K562 (cell line): ENCODE data around the gene CRKL. TPM values are rescaled to one million over a fixed set of nuclear protein-coding genes. Genes with fewer than 3 reads are reported as not detected.

Experiments
- ATAC-seq: fragments of 200-7000 bp; cut with Tn5 transposase; 3 replicates; pipeline ENCODE4 v1.9.1; 2020; ENCODE audit warnings: moderate library complexity
- BruUV-seq: library from RNA; stranded (reverse); fragments of 400-500 nt; replicated peaks from 2 replicates; lab custom pipeline; 2021; lab: Mats Ljungman, UMichigan
- CTCF ChIA-PET: fragments of 300-600 bp; formaldehyde crosslinking; extraction: SDS; loops from one replicate; lab custom pipeline; 2021; ENCODE audit warnings: low intra/inter-chr PET ratio; lab: Yijun Ruan, JAX
- POLR2A ChIA-PET: fragments of 300-600, 350-650 bp; sonication (Branson Sonifier 250); formaldehyde crosslinking; extraction: SDS; loops from one replicate; lab custom pipeline; 2021; ENCODE audit warnings: antibody characterized with exemption, inconsistent platforms; lab: Yijun Ruan, JAX
- DNase-seq, 4 experiments: peaks; one replicate each; pipeline versions ENCODE4 v3.0.0 to v3.0.0-alpha.2; 2011 to 2018; ENCODE audit warnings: low spot score in 3 of 4, mixed read lengths in 3 of 4; ENCODE audit errors: extremely low read depth in 1 of 4
- FAIRE-seq: peaks from 2 replicates; lab custom pipeline; 2011; peaks lifted over from hg19 to GRCh38; lab: Jason Lieb, UNC
- H2AFZ ChIP-seq: 2 replicates; pipeline ENCODE4 v1.6.0; 2011; ENCODE audit warnings: low read depth, low read length, control low read depth, inconsistent platforms
- H3K27ac ChIP-seq: fragments of 200-600 bp; 3 replicates; pipeline ENCODE4 v1.8.0; 2011; ENCODE audit warnings: low read depth, mild to moderate bottlenecking, control low read depth, inconsistent platforms, low read length, moderate library complexity, mixed read lengths; ENCODE audit errors: extremely low read depth
- H3K27me3 ChIP-seq, 2 experiments: fragments of 300-600 bp in 1 of 2; 2 replicates in 1 of 2; 3 replicates in 1 of 2; pipeline versions ENCODE4 v1.6.0 to v1.8.0; 2011; ENCODE audit warnings: inconsistent platforms in 2 of 2, low read length in 2 of 2, mild to moderate bottlenecking in 1 of 2, mixed read lengths in 1 of 2, moderate library complexity in 1 of 2; ENCODE audit not compliant: control insufficient read depth in 2 of 2, insufficient read depth in 2 of 2
- H3K36me3 ChIP-seq: fragments of 300-600 bp; 3 replicates; pipeline ENCODE4 v1.8.0; 2011; ENCODE audit warnings: mild to moderate bottlenecking, low read length, inconsistent platforms; ENCODE audit not compliant: control insufficient read depth, insufficient read depth
- H3K4me1 ChIP-seq, 2 experiments: fragments of 200-600 bp in 1 of 2; replicated peaks in 1 of 2; 2 replicates in 1 of 2; 3 replicates in 1 of 2; pipeline versions ENCODE4 v1.5.1 to v1.8.0; 2011; ENCODE audit warnings: inconsistent platforms in 2 of 2, low read length in 2 of 2, mild to moderate bottlenecking in 1 of 2, mixed read lengths in 1 of 2, moderate library complexity in 1 of 2; ENCODE audit not compliant: control insufficient read depth in 2 of 2, insufficient read depth in 2 of 2
- H3K4me2 ChIP-seq: 2 replicates; pipeline ENCODE4 v1.6.1; 2011; ENCODE audit warnings: low read length, control low read depth, inconsistent platforms, mixed read lengths; ENCODE audit not compliant: insufficient read depth
- H3K4me3 ChIP-seq: fragments of 200-600 bp; sonication (generic), shearing (Covaris generic); 2 replicates; pipeline ENCODE4 v1.5.1; 2016; ENCODE audit warnings: control low read depth, inconsistent platforms
- H3K79me2 ChIP-seq: fragments of 200-600 bp; 3 replicates; pipeline ENCODE4 v1.8.0; 2011; ENCODE audit warnings: low read length, inconsistent platforms; ENCODE audit not compliant: control insufficient read depth, insufficient read depth
- H3K9ac ChIP-seq, 2 experiments: 2 replicates each; pipeline versions ENCODE4 v1.6.0 to v1.6.1; 2011; ENCODE audit warnings: low read depth in 2 of 2, low read length in 2 of 2, control low read depth in 1 of 2, inconsistent platforms in 1 of 2, mild to moderate bottlenecking in 1 of 2, mixed read lengths in 1 of 2; ENCODE audit not compliant: insufficient read depth in 1 of 2
- H3K9me1 ChIP-seq: one replicate; pipeline ENCODE4 v1.6.0; 2011; ENCODE audit warnings: inconsistent platforms, mild to moderate bottlenecking, low read length, moderate library complexity; ENCODE audit not compliant: control insufficient read depth, insufficient read depth
- H3K9me3 ChIP-seq: replicated peaks from 2 replicates; pipeline ENCODE4 v1.5.1; 2011; ENCODE audit warnings: low read depth, low read length, inconsistent platforms; ENCODE audit not compliant: control insufficient read depth, insufficient read depth
- H4K20me1 ChIP-seq: replicated peaks from 2 replicates; pipeline ENCODE4 v1.6.1; 2011; ENCODE audit warnings: low read length, inconsistent platforms, mixed read lengths; ENCODE audit not compliant: control insufficient read depth, insufficient read depth
- ELF1 ChIP-seq: fragments of 200-800 bp; sonication (Bioruptor generic); IDR thresholded peaks from 2 replicates; pipeline ENCODE4 v1.6.1; 2016; ENCODE audit warnings: missing genetic modification characterization, missing compliant biosample characterization
- HINFP ChIP-seq: fragments of 450-650 bp; conservative IDR thresholded peaks from 2 replicates; pipeline ENCODE4 v1.6.1; 2016; ENCODE audit warnings: missing genetic modification characterization, low read depth, mild to moderate bottlenecking, control low read depth, missing compliant biosample characterization
- HOXB6 ChIP-seq: fragments of 250-450 bp; sonication (Bioruptor Pico); IDR thresholded peaks from 2 replicates; pipeline ENCODE4 v1.5.1; 2022; ENCODE audit warnings: mild to moderate bottlenecking, borderline replicate concordance
- ID3 ChIP-seq, 2 experiments: fragments of 250-450 bp in 1 of 2; fragments of 450-650 bp in 1 of 2; sonication (Bioruptor Pico) in 1 of 2; IDR thresholded peaks; 2 replicates each; pipeline versions ENCODE4 v1.6.1 to v1.8.0; 2016 to 2021; ENCODE audit warnings: mild to moderate bottlenecking in 2 of 2, moderate library complexity in 2 of 2, missing compliant biosample characterization in 1 of 2, missing genetic modification characterization in 1 of 2
- NRF1 ChIP-seq, 2 experiments: fragments of 450-650 bp; IDR thresholded peaks in 1 of 2; conservative IDR thresholded peaks in 1 of 2; 2 replicates each; pipeline ENCODE4 v1.6.1; 2014; ENCODE audit warnings: mild to moderate bottlenecking in 2 of 2
- RBBP5 ChIP-seq: fragments of 200-600 bp; sonication (generic); IDR thresholded peaks from 2 replicates; pipeline ENCODE4 v1.6.1; 2012; ENCODE audit warnings: borderline replicate concordance, mild to moderate bottlenecking, low read length, control low read depth, inconsistent platforms; ENCODE audit not compliant: insufficient read depth, poor library complexity, severe bottlenecking
- RBFOX2 ChIP-seq: fragments of 200-400 bp; formaldehyde crosslinking; IDR thresholded peaks from 2 replicates; pipeline ENCODE4 v1.6.1; 2017; ENCODE audit warnings: low read depth, mild to moderate bottlenecking, low read length, moderate library complexity
- SNRNP70 ChIP-seq: fragments of 200-400 bp; formaldehyde crosslinking; optimal IDR thresholded peaks from 2 replicates; pipeline ENCODE3; 2017; ENCODE audit warnings: low read depth, low read length
- TEAD1 ChIP-seq, 2 experiments: fragments of 450-650 bp in 1 of 2; sonication (generic) in 1 of 2; formaldehyde crosslinking; IDR thresholded peaks; 2 replicates each; pipeline versions ENCODE4 v1.4.0 to v1.8.0; 2020 to 2022; ENCODE audit warnings: mild to moderate bottlenecking in 2 of 2, missing genetic modification reagents in 1 of 2
- THRAP3 ChIP-seq: fragments of 450-650 bp; IDR thresholded peaks from 2 replicates; pipeline ENCODE4 v1.6.1; 2016; ENCODE audit warnings: mild to moderate bottlenecking, inconsistent platforms, borderline replicate concordance
- ZC3H4 ChIP-seq: sonication (generic); formaldehyde crosslinking; IDR thresholded peaks from 2 replicates; pipeline ENCODE4 v1.9.0; 2021; ENCODE audit warnings: missing genetic modification reagents, borderline replicate concordance
- ZNF699 ChIP-seq: fragments of 250-450 bp; sonication (Bioruptor Pico); IDR thresholded peaks from 2 replicates; pipeline ENCODE4 v1.8.0; 2021; ENCODE audit warnings: mild to moderate bottlenecking, moderate library complexity; ENCODE audit not compliant: insufficient replicate concordance
- ZNF740 ChIP-seq, 3 experiments: fragments of 200-800 bp in 1 of 3; sonication (Bioruptor generic) in 1 of 3; sonication (generic) in 1 of 3; formaldehyde crosslinking in 1 of 3; IDR thresholded peaks; 2 replicates each; pipeline versions ENCODE4 v1.6.1 to v1.8.0; 2016 to 2022; ENCODE audit warnings: mild to moderate bottlenecking in 2 of 3, missing compliant biosample characterization in 2 of 3, missing genetic modification characterization in 2 of 3, missing genetic modification reagents in 1 of 3
- WGBS: fragments of 100-300 bp; shearing (Covaris generic); methylation state at CpG from one replicate; pipeline ENCODE4 v1.1.6; 2016; ENCODE audit warnings: low coverage, mixed read lengths; ENCODE audit not compliant: insufficient coverage; ENCODE audit errors: missing lambda C conversion rate; 5-methylcytosine and 5-hydroxymethylcytosine counted together
- in situ Hi-C: fragments of 300-500 bp; cut with MboI; formaldehyde crosslinking; loops from 4 replicates; pipeline ENCODE4 v1.15.0; 2018; ENCODE audit warnings: inconsistent platforms, mixed read lengths
- intact Hi-C: fragments of 100-400 bp; cut with micrococcal nuclease; formaldehyde crosslinking; loops from 2 replicates; pipeline ENCODE4 v1.14.2; 2022
- polyA plus RNA-seq, 8 experiments: library from polyadenylated mRNA; depleted of rRNA in 4 of 8; stranded (reverse) in 5 of 8; unstranded in 3 of 8; fragments of >200 nt; fragmentation: Nextera tagmentation in 2 of 8; fragmentation: Illumina TruSeq in 1 of 8; extraction: Ambion mirVana in 2 of 8; extraction: Trizol in 1 of 8; gene quantifications; 2 replicates each; pipeline versions ENCODE4 v1.2.1 to v1.2.3, GENCODE V29; 2011 to 2014; ENCODE audit warnings: inconsistent platforms in 1 of 8, missing spikeins in 1 of 8
- total RNA-seq, 7 experiments: library from RNA; depleted of rRNA in 6 of 7; stranded (reverse); fragments of >200 nt in 6 of 7; fragmentation: Illumina TruSeq in 2 of 7; extraction: Trizol in 2 of 7; gene quantifications; 2 replicates each; pipeline versions ENCODE4 v1.2.1 to v1.2.3, GENCODE V29; 2011 to 2021; ENCODE audit warnings: low replicate concordance in 1 of 7
- TF ChIP-seq, protein P1 (sequence below): fragments of 250-450 bp; sonication (Bioruptor Pico); IDR thresholded peaks from 2 replicates; pipeline ENCODE4 v1.8.0; 2021; ENCODE audit warnings: borderline replicate concordance, mild to moderate bottlenecking, moderate library complexity; ENCODE audit not compliant: poor library complexity, severe bottlenecking

Gene CRKL
- total and polyA plus RNA-seq, 9 of the 15 experiments (the other 6 are each of a cell fraction or from before 2014, with no cell fraction given), result 100 to 263 (median 124) TPM

GRCh38 chr22:20948989-20949388, 31.8 kb downstream of the CRKL start (continued):
- 0 out of 2 replicates have a peak, but pooled peaks have one; percentile 39 for TF ChIP-seq ZNF740 (CRISPR knock-in tag; IDR thresholded peaks at IDR 0.05)
- no peak for TF ChIP-seq ZNF740 (tag; IDR thresholded peaks at IDR 0.05)
- TF ChIP-seq, all 486 proteins: peak for 13

GRCh38 chr22:20949698-20950183, 32.5 kb downstream of the CRKL start:
- Histone ChIP-seq H3K4me2 (no peak overlapping the region), H3K4me1 (peaks cover 4 to 8% of the 10 kb centered on the region in 2 experiments; a peak in 4 of 5 replicates), H3K27ac (no peak overlapping the region), H4K20me1 (peaks cover 92% of the 10 kb centered on the region), H3K9me3 (no peaks in the 10 kb centered on the region), H2AFZ (no peak overlapping the region), H3K9ac (no peak overlapping the region), H3K36me3 (peaks cover 94% of the 10 kb centered on the region), H3K79me2 (peaks cover 85% of the 10 kb centered on the region), H3K9me1 (peaks cover 24% of the 10 kb centered on the region), H3K27me3 (no peaks in the 10 kb centered on the region), H3K4me3 (no peak overlapping the region)
- 88% methylated on average over 13 of the region's 13 CpGs for WGBS
- in situ Hi-C loops, result loop anchor here (25.0 kb wide), 1 partner anchor 188 kb away; no protein-coding TSS in a partner anchor
- ChIA-PET CTCF (no interaction called here), POLR2A (interaction anchor here (0.6 to 64.4 kb wide), 8 partner anchors 9 to 702 kb away, joined by 3 to 1556 read pairs (median 4); partner anchors contain the start of genes AIFM3, CRKL and LZTR1)
- BruUV-seq, result no TSS peak
- DNase-seq (no peak), ATAC-seq (no peak), FAIRE-seq (no peak)
- intact Hi-C loops, result no loop called here
- TF ChIP-seq ELF1 (peak; percentile 45), TEAD1 (CRISPR knock-in tag; IDR thresholded peaks at IDR 0.05) (no peak; a peak in 1 of 4 replicates), RBBP5 (peak; percentile 46), SNRNP70 (peak; percentile 79), ID3 (CRISPR knock-in tag; IDR thresholded peaks at IDR 0.05) (no peak), ID3 (tag; IDR thresholded peaks at IDR 0.05) (peak; percentile 55; the same call in 1 of the 2 replicates), ZC3H4 (CRISPR knock-in tag) (0 out of 2 replicates have a peak, but pooled peaks have one; percentile 41), HOXB6 (0 out of 2 replicates have a peak, but pooled peaks have one; percentile 46), RBFOX2 (no peak), HINFP (0 out of 2 replicates have a peak, but pooled peaks have one; percentile 27), ZNF699 (peak; percentile 68), NRF1 (conservative IDR thresholded peaks at IDR 0.05 in 1 of 2, IDR thresholded peaks at IDR 0.05 in 1 of 2) (no peak), THRAP3 (0 out of 2 replicates have a peak, but pooled peaks have one; percentile 26)
- TF ChIP-seq, protein P1, sequence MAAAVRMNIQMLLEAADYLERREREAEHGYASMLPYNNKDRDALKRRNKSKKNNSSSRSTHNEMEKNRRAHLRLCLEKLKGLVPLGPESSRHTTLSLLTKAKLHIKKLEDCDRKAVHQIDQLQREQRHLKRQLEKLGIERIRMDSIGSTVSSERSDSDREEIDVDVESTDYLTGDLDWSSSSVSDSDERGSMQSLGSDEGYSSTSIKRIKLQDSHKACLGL (CRISPR knock-in tag), result peak; percentile 10
